OCI-LY1 (cell line): ENCODE measurements around the gene HSFX2.

Source experiments
- CTCF ChIP-seq: fragments of 200-600 bp; sonication (generic), shearing (Covaris generic); IDR thresholded peaks from 2 replicates; pipeline ENCODE4 v1.5.1; 2017; ENCODE audit warnings: mild to moderate bottlenecking, antibody characterized with exemption, low read length, moderate library complexity, mixed read lengths
- EZH2 ChIP-seq: fragments of 200-600 bp; sonication (generic), shearing (Covaris generic); IDR thresholded peaks from 2 replicates; pipeline ENCODE4 v1.8.0; 2017; ENCODE audit warnings: borderline replicate concordance, mixed run types, mild to moderate bottlenecking, antibody characterized with exemption, low read length, moderate library complexity, mixed read lengths

GRCh38 chrX:149610511-149610910 lies 15.4 kb upstream of the HSFX2 start:
- no peak for TF ChIP-seq CTCF
- TF ChIP-seq EZH2 = no peak
